Keratinocyte (primary cell): ENCODE data around the gene TNNT2. TPM values are rescaled to one million over a fixed set of nuclear protein-coding genes. Genes with fewer than 3 reads are reported as not detected.

Source experiments
- DNase-seq: peaks from one replicate; pipeline ENCODE4 v3.0.0-alpha.2; 2011; ENCODE audit warnings: low read depth, missing footprints, low spot score
- FAIRE-seq: peaks from 2 replicates; lab custom pipeline; 2011; peaks lifted over from hg19 to GRCh38; lab: Jason Lieb, UNC
- H2AFZ ChIP-seq: 2 replicates; pipeline ENCODE4 v1.6.0; 2012; ENCODE audit warnings: low read length, control low read depth, inconsistent platforms; ENCODE audit not compliant: control insufficient read depth
- H3K27ac ChIP-seq: 2 replicates; pipeline ENCODE4 v1.5.1; 2011; ENCODE audit warnings: low read length; ENCODE audit not compliant: control insufficient read depth, insufficient read depth
- H3K27me3 ChIP-seq: 3 replicates; pipeline ENCODE4 v1.6.0; 2011; ENCODE audit warnings: low read length; ENCODE audit not compliant: control insufficient read depth, insufficient read depth; ENCODE audit errors: extremely low read depth
- H3K36me3 ChIP-seq, 2 experiments: 2 replicates in 1 of 2; 3 replicates in 1 of 2; pipeline ENCODE4 v1.5.1; 2011; ENCODE audit warnings: low read length in 2 of 2, mild to moderate bottlenecking in 1 of 2; ENCODE audit not compliant: control insufficient read depth in 2 of 2, insufficient read depth in 2 of 2; ENCODE audit errors: extremely low read depth in 1 of 2
- H3K4me1 ChIP-seq: 3 replicates; pipeline ENCODE4 v1.5.1; 2011; ENCODE audit warnings: low read length; ENCODE audit not compliant: control insufficient read depth, insufficient read depth; ENCODE audit errors: extremely low read depth
- H3K4me2 ChIP-seq: 3 replicates; pipeline ENCODE4 v1.6.0; 2011; ENCODE audit warnings: low read depth, low read length; ENCODE audit not compliant: control insufficient read depth, insufficient read depth; ENCODE audit errors: extremely low read depth
- H3K4me3 ChIP-seq, 3 experiments: fragments of 200-600 bp in 1 of 3; sonication (generic) in 1 of 3; 2 replicates in 2 of 3; 3 replicates in 1 of 3; pipeline ENCODE4 v1.5.1; 2011 to 2016; ENCODE audit warnings: low read length in 3 of 3, mild to moderate bottlenecking in 3 of 3, control low read depth in 2 of 3, inconsistent platforms in 1 of 3, low read depth in 1 of 3, mixed read lengths in 1 of 3, mixed run types in 1 of 3, moderate library complexity in 1 of 3; ENCODE audit not compliant: control insufficient read depth in 2 of 3, insufficient read depth in 2 of 3; ENCODE audit errors: extremely low read depth in 1 of 3
- H3K79me2 ChIP-seq: 2 replicates; pipeline ENCODE4 v1.6.0; 2012; ENCODE audit warnings: low read length; ENCODE audit not compliant: control insufficient read depth, insufficient read depth
- H3K9ac ChIP-seq: 3 replicates; pipeline ENCODE4 v1.6.0; 2011; ENCODE audit warnings: low read length; ENCODE audit not compliant: control insufficient read depth, insufficient read depth; ENCODE audit errors: extremely low read depth
- H3K9me1 ChIP-seq: 3 replicates; pipeline ENCODE4 v1.6.0; 2011; ENCODE audit warnings: low read length; ENCODE audit not compliant: control insufficient read depth, insufficient read depth; ENCODE audit errors: extremely low read depth
- H3K9me3 ChIP-seq: 2 replicates; pipeline ENCODE4 v1.5.1; 2012; ENCODE audit warnings: low read depth, low read length; ENCODE audit not compliant: control insufficient read depth
- H4K20me1 ChIP-seq: 3 replicates; pipeline ENCODE4 v1.6.0; 2011; ENCODE audit warnings: low read length; ENCODE audit not compliant: control insufficient read depth, insufficient read depth; ENCODE audit errors: extremely low read depth
- CTCF ChIP-seq, 3 experiments: IDR thresholded peaks in 1 of 3; conservative IDR thresholded peaks in 1 of 3; optimal IDR thresholded peaks in 1 of 3; 2 replicates in 2 of 3; 3 replicates in 1 of 3; pipeline versions ENCODE3 to v1.5.1; 2011; ENCODE audit warnings: low read length in 3 of 3, mild to moderate bottlenecking in 3 of 3, moderate library complexity in 2 of 3, control low read depth in 1 of 3, inconsistent platforms in 1 of 3; ENCODE audit not compliant: insufficient read depth in 2 of 3; ENCODE audit errors: extremely low read depth in 1 of 3
- EZH2 ChIP-seq: IDR thresholded peaks from one replicate; pipeline ENCODE4 v1.6.1; 2012; ENCODE audit warnings: inconsistent platforms, mild to moderate bottlenecking, low read length, moderate library complexity
- dilution Hi-C: fragments of 300-500 bp; cut with MboI; formaldehyde crosslinking; loops from one replicate; pipeline ENCODE4 v1.7.0; 2020; ENCODE audit warnings: low sequenced_read_pairs; ENCODE audit not compliant: extremely low pct_ligation_motif_present
- polyA plus RNA-seq, 5 experiments: library from polyadenylated mRNA; depleted of rRNA in 3 of 5; stranded (reverse) in 3 of 5; stranded (forward) in 1 of 5; unstranded in 1 of 5; fragments of >200 nt; gene quantifications; 1 replicate in 1 of 5; 2 replicates in 3 of 5; 3 replicates in 1 of 5; pipeline versions ENCODE4 v1.2.1 to v1.2.3, GENCODE V29; 2011 to 2012; ENCODE audit warnings: missing spikeins in 2 of 5, low read depth in 1 of 5, low replicate concordance in 1 of 5

The TNNT2 gene
- polyA plus RNA-seq, 1 donor (not counting 4 experiments of a cell fraction or from before 2014, with no cell fraction given), result 1.4 TPM

- H3K27ac ChIP-seq, result no peak overlapping the region
- no peaks in the 10 kb centered on the region for H3K9me1 ChIP-seq
- no peaks in the 10 kb centered on the region for H3K4me1 ChIP-seq
- dilution Hi-C loops, result no loop called here
- no peak for TF ChIP-seq EZH2
- TF ChIP-seq CTCF (optimal IDR thresholded peaks at IDR 0.05 in 1 of 3, IDR thresholded peaks at IDR 0.05 in 1 of 3, conservative IDR thresholded peaks at IDR 0.05 in 1 of 3; ENCODE audit: extremely low read depth in 1 of 3, insufficient read depth in 2 of 3, low read length in 3 of 3), result no peak
- peaks cover 22% of the 10 kb centered on the region for H3K27me3 ChIP-seq
- no peaks in the 10 kb centered on the region for H3K9me3 ChIP-seq
- H3K36me3 ChIP-seq, result no peaks in the 10 kb centered on the region
- no peak overlapping the region for H3K9ac ChIP-seq
- DNase-seq (no peak), FAIRE-seq (no peak)
- H3K79me2 ChIP-seq, result no peaks in the 10 kb centered on the region
- no peaks in the 10 kb centered on the region for H4K20me1 ChIP-seq
- no peak overlapping the region for H3K4me3 ChIP-seq
- no peak overlapping the region for H3K4me2 ChIP-seq
- no peak overlapping the region for H2AFZ ChIP-seq
Observed at GRCh38 chr1:201422436-201423030, 45.1 kb upstream of the TNNT2 start.

- no peaks in the 10 kb centered on the region for H3K36me3 ChIP-seq
- no peaks in the 10 kb centered on the region for H3K79me2 ChIP-seq
- H3K9me3 ChIP-seq, result no peaks in the 10 kb centered on the region
- peaks cover 22% of the 10 kb centered on the region for H3K27me3 ChIP-seq
- H3K4me3 ChIP-seq, result no peak overlapping the region
- dilution Hi-C loops, result no loop called here
- H3K4me1 ChIP-seq, result no peaks in the 10 kb centered on the region
- no peak for TF ChIP-seq CTCF (optimal IDR thresholded peaks at IDR 0.05 in 1 of 3, IDR thresholded peaks at IDR 0.05 in 1 of 3, conservative IDR thresholded peaks at IDR 0.05 in 1 of 3; ENCODE audit: extremely low read depth in 1 of 3, insufficient read depth in 2 of 3, low read length in 3 of 3)
- TF ChIP-seq EZH2, result no peak
- H3K9ac ChIP-seq, result no peak overlapping the region
- H3K4me2 ChIP-seq, result no peak overlapping the region
- H4K20me1 ChIP-seq, result no peaks in the 10 kb centered on the region
- FAIRE-seq, result no peak
- no peak for DNase-seq
- H2AFZ ChIP-seq, result no peak overlapping the region
- no peaks in the 10 kb centered on the region for H3K9me1 ChIP-seq
- H3K27ac ChIP-seq, result no peak overlapping the region
Observed at GRCh38 chr1:201422026-201422425, 44.5 kb upstream of the TNNT2 start.
